D721Med (cell line): ENCODE data around the gene HS3ST5.
"Not testable (repeated sequence)": the region's sequence is repeated elsewhere in the genome, so short reads cannot be mapped to it uniquely, and the experiment has no call there.

ENCODE experiments used
- DNase-seq: peaks from one replicate; pipeline ENCODE4 v3.0.0; 2011; ENCODE audit warnings: low spot score; ENCODE audit not compliant: insufficient read length
- FAIRE-seq: peaks from 2 replicates; lab custom pipeline; 2011; peaks lifted over from hg19 to GRCh38; lab: Jason Lieb, UNC
- TF ChIP-seq, protein P1 (sequence below): IDR thresholded peaks from 2 replicates; pipeline ENCODE4 v1.5.1; 2012; ENCODE audit warnings: mild to moderate bottlenecking, control low read depth; ENCODE audit not compliant: insufficient read depth; ENCODE audit errors: missing control alignments

HS3ST5 gene

DNA sequence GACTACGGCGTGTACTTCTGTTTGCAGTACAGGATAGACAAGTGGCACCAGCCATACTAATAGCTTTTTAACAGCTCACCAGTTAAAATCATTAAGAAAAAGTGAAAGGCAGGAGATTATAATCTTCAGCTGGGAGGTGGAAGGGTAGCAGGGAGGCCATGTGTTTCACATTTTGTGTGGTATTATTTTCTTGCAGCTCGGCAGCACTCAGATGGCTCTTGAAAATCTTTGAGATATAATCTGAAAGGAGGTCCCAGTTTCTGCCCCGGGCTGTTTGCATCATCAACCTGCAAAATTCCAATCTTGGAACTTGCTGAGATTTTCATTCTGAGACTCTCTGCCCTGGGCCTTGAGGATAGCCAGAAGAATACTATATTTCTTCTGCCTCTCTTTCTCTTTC is 284.4 kb downstream of the HS3ST5 start:
- DNase-seq (no peak), FAIRE-seq (no peak)

DNA sequence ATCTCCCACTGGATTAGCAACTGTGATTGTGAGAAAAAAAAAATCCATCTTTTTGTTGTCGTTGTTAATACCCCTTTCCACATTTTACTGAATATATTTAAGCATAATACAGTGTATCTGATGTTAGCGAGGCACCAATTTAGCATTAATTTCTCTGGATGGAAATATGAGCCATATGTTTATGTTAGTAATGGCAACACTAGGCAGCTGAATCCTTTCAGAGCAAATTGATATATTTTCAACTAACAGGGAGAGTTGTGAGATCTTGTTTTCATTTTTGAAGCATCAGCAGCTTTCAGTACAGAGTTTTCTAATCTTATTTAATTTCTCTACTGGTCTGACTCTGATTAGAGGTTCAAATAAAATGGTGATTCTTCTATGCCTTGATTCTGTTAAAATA is 287.1 kb downstream of the HS3ST5 start:
- no peak for FAIRE-seq
- TF ChIP-seq, protein P1, sequence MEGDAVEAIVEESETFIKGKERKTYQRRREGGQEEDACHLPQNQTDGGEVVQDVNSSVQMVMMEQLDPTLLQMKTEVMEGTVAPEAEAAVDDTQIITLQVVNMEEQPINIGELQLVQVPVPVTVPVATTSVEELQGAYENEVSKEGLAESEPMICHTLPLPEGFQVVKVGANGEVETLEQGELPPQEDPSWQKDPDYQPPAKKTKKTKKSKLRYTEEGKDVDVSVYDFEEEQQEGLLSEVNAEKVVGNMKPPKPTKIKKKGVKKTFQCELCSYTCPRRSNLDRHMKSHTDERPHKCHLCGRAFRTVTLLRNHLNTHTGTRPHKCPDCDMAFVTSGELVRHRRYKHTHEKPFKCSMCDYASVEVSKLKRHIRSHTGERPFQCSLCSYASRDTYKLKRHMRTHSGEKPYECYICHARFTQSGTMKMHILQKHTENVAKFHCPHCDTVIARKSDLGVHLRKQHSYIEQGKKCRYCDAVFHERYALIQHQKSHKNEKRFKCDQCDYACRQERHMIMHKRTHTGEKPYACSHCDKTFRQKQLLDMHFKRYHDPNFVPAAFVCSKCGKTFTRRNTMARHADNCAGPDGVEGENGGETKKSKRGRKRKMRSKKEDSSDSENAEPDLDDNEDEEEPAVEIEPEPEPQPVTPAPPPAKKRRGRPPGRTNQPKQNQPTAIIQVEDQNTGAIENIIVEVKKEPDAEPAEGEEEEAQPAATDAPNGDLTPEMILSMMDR, result no peak
- no peak for DNase-seq

More for the DNA sequence above, 284.4 kb downstream of the HS3ST5 start:
- TF ChIP-seq, protein P1, result no peak

DNA sequence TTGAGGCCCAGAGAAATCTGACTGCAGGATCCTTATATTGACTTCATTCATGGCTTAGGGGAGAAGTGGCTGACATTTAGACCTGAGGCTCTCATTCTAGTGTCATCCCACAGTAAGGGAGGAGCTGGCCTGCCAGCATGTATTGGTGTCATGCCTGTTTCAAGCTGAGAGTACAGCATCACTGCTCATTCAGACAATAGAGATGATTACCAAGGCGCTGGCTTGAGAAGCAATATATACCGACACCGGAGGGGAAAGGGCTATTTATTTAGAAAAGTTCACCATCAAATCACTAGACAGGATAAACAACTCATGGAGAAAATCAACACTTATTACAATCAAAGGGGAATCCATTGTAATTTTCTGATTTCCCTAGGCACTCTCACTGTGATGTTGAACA is 287.5 kb downstream of the HS3ST5 start:
- FAIRE-seq (no peak), DNase-seq (no peak)
- TF ChIP-seq, protein P1, result no peak

DNA sequence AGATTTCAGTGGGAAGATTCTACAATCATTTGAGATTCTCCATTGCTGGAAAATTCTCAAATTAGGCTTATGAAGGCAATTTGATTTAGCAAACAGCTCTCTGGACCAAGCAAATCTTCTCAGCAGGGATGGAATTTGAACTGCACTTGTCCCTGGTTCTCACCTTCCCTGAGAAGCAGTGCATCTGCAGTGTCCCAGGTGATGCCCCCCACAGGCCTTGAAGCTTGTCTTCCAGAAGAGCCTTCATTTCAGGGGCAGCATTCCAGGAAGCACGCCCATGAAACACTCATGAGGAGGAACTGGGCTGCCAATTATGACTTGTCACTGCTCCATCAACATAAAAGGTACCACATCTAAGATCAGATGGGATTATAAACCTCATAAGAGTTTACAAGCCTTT is 289.0 kb downstream of the HS3ST5 start:
- TF ChIP-seq, protein P1, result no peak
- FAIRE-seq, result no peak
- no peak for DNase-seq

DNA sequence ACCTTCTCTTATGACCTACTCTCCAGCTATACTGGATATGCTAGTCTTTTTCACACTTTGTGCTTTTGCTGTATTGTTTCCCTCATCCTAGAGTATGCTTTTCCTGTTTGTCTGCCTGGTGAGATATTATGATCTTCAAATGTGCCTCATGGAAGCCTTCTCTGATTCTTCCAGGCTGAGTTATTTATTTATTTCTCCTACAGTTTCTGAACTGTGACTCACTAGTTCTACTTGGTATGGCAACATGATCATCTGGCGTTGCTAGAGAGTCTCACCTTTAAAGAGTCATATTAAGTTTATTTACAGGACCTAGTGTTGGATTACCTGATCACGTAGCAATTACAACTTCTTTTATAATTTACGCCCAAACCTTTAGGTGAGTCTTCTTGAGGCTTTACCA is 290.7 kb downstream of the HS3ST5 start:
- FAIRE-seq (no peak), DNase-seq (no peak)
- TF ChIP-seq, protein P1, result no peak

DNA sequence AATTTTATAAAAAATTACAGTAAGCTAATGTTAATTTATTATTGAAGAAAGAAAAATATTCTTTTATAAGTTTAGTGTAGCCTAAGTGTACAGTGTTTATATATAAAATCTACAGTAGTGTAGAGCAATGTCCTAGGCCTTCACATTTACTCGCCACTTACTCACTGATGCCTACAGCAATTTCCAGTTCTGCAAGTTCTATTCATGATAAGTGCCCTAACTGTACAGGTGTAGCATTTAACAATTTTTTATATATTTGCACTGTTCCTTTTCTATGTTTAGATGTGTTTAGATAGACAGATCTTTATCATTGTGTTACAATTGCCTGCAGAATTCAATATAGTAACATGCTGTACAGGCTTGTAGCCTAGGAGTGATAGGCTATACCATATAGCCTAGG is 291.8 kb downstream of the HS3ST5 start:
- DNase-seq (no peak), FAIRE-seq (no peak)

DNA sequence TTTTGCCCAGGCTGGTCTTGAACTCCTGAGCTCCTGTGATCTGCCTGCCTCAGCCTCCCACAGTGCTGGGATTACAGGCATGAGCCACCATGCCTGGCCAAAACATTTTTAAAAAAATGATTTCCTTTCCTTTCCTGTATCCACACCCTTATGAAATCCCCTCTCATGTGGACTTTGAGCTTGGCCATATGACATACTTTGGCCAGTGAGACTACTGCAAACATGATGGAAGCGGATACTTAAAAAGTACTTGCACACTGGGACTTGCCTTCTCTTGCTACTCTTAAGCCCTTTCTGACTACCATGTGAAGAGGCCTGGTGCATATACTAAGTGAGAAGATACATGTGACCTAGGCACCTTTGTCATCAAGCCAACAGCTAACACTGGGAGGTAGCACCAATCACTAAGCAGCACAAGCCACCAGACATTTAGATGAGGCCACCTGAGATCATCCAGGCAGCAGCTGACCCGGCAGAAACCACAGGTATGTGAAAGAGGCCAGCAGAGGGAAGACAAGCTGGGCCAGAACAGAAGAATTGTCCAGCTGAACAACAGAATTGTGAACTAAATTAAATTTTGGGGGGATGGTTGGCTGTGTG is 293.4 kb downstream of the HS3ST5 start:
- TF ChIP-seq, protein P1, result no peak
- no peak for DNase-seq
- FAIRE-seq, result no peak

More for the DNA sequence above, 291.8 kb downstream of the HS3ST5 start:
- TF ChIP-seq, protein P1, result no peak

DNA sequence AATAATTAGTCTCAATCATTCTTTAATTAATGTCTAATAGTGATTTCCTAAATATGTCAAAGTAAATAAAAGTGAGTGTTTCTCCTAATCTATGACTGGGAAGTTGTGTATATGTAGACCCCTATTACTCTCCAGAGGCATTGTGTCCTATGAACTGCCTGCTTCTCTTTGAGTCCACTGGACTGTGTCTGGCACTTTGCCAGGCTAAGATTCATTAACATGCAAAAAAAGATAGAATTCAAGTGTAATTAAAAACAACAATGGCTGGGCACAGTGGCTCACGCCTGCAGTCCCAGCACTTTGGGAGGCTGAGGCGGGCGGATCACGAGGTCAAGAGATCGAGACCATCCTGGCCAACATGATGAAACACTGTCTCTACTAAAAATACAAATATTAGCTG is 298.3 kb downstream of the HS3ST5 start:
- FAIRE-seq, DNase-seq: not testable (repeated sequence)
